GM19372 (cell line): ENCODE data around the gene FAM3D.
A peak's percentile ranks its signal among the peaks of the same experiment; 100 is the strongest.
"Not testable (repeated sequence)": the region's sequence is repeated elsewhere in the genome, so short reads cannot be mapped to it uniquely, and the experiment has no call there.

Experiments
- ATAC-seq: cut with Tn5 transposase; IDR thresholded peaks from one replicate; pipeline ENCODE4 v1.9.1; 2021; ENCODE audit warnings: mild to moderate bottlenecking, low read depth, moderate library complexity; ENCODE audit not compliant: unreplicated experiment

FAM3D gene

GRCh38 chr3:58685641-58686040, 19.1 kb upstream of the FAM3D start:
- no peak for ATAC-seq

DNA sequence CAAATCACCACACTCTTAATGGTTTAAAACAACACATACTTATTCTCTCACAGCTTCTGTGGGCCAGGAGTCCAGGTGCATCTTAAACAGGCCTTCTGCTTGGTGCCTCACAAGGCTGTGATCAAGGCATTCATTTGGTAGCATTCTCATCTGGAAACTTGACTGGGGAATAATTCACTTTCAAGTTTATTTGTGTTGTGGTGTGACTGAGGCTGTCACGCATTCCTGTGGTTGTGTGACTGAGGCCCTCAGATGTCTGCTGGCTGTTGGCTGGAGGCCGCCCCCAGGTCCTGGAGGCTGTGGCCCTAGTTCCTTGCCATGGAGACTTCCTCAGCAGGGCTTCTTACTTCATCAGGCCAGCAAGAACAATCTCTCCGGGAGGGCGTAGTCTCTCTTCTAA, 16.9 kb upstream of the FAM3D start:
- ATAC-seq = peak; percentile 65

DNA sequence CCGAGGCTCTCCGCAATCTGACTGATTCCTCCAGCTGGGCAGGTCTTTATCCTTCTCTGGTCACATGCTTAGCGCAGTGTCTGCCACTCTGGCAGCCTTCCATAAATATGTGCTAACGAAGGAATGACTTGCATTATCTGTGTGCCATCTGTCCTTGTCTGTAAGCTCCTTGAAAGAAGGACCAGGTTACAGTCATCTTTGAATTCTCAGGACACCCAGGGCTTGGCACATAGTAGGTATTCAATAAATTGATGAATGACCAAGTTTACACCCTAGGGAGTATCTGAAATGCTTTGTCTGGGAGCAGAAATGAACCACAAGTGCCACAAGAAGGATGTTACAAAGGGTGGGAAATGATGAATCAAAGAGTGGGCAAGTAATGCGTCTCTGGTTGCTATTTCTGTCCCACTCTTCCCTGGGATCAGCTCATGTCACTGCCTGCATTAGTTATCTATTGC, 16.5 kb upstream of the FAM3D start:
- no peak for ATAC-seq

- no peak for ATAC-seq
Observed at GRCh38 chr3:58681863-58682262, 15.3 kb upstream of the FAM3D start.

- ATAC-seq = no peak
Observed at GRCh38 chr3:58680879-58681525, 14.4 kb upstream of the FAM3D start.

- no peak for ATAC-seq
Observed at GRCh38 chr3:58679974-58680666, 13.5 kb upstream of the FAM3D start.

GRCh38 chr3:58679446-58679845, 12.9 kb upstream of the FAM3D start:
- no peak for ATAC-seq

DNA sequence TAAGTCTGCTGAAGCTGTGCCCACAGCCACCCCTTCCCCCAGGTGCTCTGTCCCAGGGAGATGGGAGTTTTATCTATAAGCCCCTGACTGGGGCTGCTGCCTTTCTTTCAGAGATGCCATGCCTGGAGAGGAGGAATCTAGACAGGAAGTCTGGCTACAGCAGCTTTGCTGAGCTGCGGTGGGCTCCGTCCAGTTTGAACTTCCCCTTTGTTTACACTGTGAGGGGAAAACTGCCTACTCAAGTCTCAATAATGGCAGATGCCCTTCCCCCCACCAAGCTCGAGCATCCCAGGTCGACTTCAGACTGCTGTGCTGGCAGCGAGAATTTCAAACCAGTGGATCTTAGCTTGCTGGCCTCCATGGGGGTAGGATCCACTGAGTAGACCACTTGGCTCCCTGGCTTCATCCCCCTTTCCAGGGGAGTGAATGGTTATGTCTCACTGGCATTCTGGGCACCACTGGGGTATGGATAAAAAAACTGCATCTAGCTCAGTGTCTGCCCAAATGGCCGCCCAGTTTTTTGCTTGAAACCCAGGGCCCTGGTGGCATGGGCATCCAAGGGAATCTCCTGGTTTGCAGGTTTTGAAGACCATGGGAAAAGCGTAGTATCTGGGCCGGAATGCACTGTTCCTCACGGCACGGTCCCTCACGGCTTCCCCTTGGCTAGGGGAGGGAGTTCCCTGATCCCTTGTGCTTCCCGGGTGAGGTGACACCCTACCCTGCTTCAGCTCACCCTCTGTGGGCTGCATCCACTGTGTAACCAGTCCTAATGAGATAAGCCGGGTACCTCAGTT, 11.8 kb upstream of the FAM3D start:
- not testable (repeated sequence) for ATAC-seq

GRCh38 chr3:58672880-58673279, 6.3 kb upstream of the FAM3D start:
- no peak for ATAC-seq

DNA sequence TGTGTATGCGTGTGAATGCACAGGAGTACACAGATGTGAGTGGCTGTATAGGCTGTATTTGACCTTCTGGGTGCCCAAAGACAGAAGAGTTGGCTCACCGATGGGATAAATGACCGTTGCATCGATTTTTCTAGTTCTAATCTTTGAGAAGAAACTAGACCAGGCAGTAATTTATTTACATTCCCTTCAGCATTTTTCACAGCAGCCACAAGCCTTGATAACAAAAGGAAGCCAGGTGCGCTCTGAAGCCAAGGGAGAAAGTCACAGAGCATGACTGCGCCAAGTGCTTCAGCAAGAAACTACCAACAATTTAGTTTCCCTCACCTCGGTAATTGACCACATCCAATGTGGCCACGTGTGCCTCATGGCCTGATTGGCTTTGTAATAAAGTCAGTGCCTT, 5.9 kb upstream of the FAM3D start:
- ATAC-seq = no peak

DNA sequence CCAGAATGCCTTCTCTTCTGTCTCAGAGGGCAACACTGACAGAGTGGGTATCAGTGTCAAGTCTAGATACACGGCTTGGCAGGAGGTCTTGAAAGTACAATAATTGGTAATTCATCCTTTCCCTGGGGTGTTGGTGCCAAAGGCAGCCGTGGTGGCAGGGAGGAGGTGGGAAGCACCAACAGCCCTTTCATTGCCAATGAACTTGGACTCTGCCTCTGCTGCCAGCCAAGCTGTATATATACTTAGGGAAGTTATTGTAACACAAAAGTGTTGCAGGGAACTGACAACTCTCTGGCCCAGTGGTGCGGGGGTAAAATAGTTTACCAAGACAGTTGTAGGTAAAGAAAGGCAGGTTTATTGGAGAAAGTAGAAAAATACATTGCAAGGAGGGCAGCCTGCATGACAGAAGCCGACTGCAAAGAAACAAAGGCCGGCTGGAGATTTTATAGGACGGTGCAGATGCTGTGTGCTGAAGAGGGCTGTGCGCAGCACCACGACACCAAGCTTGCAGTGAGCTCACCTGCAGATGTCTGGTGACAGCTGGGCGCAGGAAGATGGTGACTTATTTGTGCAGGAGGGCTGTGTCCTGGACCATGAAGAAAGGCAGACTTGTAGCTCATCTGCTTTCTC, 4.0 kb upstream of the FAM3D start:
- no peak for ATAC-seq

GRCh38 chr3:58668247-58668646, 1.7 kb upstream of the FAM3D start:
- no peak for ATAC-seq

DNA sequence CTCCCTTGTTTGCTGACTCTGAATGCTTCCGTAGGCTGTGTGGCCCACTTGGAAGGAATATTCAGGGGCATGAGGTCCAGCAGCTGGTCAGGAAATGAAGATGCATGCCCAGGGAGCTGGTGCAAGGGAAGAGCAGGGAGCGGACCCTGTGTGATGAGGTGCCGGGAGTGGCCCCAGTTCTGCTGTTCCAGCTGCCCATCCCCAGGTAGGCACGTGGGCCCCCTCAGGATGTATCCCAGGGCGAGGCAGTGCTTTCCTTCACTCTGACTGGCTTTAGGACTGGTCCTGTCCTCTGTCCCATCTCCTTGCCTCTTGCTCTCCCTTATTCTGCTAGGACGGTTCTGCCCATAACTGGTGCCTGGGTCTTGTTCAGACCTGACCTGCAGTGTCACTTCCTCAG, 1.1 kb upstream of the FAM3D start:
- ATAC-seq = no peak

GRCh38 chr3:58667229-58667628, 655 bp upstream of the FAM3D start:
- no peak for ATAC-seq

DNA sequence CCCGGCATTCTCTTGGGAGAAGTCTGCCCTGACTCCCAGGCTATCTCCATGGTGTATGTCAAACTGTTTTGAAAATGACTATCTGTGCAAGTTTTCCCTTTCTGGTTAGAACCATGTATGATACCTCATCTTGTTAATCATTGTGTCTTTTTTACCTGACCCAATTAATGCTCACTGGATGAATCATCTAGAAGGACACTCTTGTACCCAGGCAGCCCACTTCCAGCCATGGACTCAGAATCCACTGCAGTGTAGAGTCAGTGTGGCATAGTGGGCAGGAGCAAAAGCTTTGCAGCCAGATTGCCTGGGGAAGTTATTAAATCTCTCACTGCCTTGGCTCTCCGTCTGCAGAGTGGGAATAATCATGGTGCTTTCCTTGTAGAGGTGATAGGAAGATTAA, 1.2 kb downstream of the FAM3D start:
- no peak for ATAC-seq

- no peak for ATAC-seq
Observed at GRCh38 chr3:58664611-58665010, 2.0 kb downstream of the FAM3D start.

DNA sequence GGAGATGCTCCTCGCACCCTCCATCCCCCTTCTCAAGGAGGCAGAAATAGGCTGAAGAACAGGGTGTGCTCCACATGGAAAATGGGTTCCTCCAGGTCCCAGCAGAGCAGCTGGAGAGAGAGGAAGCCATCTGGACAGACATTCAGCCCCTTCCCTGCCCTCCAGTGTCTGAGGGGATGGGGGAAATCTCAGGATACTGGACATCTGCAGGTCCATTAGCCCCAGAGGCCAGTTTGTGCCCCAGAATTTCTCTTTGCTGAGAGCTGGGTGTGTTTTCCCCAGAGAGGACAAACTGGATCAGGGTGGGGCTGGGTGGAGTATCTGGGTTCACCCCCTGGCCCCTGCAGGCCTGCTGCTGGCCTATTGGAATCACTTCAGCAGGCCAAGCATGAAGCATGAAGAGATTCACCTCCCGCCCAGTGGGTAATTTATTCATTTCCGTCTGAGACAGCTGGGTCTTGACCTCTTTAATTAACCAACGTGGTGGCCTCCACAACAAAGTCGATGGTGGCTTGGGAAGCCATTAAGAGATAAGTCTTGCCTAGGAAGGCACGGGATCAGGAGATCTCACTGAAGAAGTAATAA, 4.6 kb downstream of the FAM3D start:
- ATAC-seq = no peak

DNA sequence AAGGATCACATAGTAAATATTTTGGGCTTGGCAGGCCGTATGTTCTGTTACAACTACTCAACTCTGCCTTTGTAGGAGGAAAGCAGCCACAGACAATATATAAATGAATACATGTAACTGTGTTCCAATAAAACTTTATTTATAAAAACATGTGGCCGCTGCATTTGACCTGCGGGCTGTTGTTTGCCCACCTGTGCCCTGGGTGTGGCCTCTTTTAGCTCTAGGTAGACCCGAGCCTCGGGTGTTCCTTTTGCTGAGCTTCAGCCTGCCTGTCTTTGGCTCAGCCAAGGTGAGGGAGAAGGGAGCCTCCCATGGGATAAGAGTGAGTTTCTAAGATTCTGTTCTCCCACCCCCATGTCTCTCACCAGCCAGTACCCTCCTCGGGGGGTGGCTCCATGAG, 5.6 kb downstream of the FAM3D start:
- no peak for ATAC-seq

GRCh38 chr3:58659051-58659675, 7.4 kb downstream of the FAM3D start:
- ATAC-seq = no peak

- ATAC-seq = no peak
Observed at GRCh38 chr3:58658508-58658907, 8.1 kb downstream of the FAM3D start.
